Occipital lobe (tissue), 2 donors: ENCODE data around the gene SAPCD2. TPM values are rescaled to one million over a fixed set of nuclear protein-coding genes. Genes with fewer than 3 reads are reported as not detected.
A peak's percentile ranks its signal among the peaks of the same experiment; 100 is the strongest.

Experiments used
- DNase-seq: peaks from one replicate; lab custom pipeline; 2025; lab: John Stamatoyannopoulos, UW
- total RNA-seq: library from RNA; depleted of rRNA; stranded (reverse); fragments of >200 nt; gene quantifications from one replicate; pipeline ENCODE4 v1.2.3, GENCODE V29; 2014

SAPCD2 gene
- total RNA-seq, 1 donor from 2014 or later = 1.6 TPM

DNA sequence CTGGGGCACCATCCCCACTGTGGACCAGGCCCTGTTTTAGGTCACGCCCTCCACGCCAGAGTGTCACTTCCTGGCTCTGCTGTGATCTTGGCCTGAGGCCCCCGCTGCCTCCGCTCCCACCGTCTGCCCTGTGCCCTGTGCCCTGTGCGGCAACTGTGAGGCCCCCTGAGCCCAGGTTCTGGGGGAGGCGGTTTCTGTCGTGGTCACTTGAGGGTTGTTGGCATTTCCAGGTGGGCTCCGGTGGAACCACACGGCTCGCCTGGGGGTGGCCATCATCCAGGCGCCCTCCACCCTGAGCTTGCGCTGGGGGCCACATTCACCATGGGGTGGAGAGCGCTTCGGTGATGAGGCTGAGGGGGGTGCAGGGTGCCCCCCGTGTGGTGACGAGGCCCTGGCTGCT lies 37.6 kb upstream of the SAPCD2 start:
- no peak for DNase-seq

DNA sequence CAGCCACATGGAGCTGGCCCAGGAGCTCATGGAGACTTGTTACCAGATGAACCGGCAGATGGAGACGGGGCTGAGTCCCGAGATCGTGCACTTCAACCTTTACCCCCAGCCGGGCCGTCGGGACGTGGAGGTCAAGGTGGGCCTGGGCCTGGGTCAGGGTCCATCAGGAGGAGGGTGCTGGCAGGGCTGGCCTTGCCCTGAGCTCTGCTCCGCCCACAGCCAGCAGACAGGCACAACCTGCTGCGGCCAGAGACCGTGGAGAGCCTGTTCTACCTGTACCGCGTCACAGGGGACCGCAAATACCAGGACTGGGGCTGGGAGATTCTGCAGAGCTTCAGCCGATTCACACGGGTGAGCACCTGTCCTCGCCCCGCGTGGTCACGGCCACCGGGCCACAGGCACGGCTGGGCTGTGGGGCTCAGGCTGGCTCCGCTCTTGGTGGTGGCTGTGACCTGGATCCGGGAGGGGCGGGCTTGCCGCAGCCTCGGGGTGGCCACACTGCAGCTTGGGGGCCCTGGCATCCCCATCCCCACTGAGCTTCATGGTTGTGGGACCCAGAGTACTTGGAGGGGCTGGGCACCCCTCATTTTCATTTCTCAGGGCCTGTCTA lies 37.1 kb upstream of the SAPCD2 start:
- DNase-seq = no peak

DNA sequence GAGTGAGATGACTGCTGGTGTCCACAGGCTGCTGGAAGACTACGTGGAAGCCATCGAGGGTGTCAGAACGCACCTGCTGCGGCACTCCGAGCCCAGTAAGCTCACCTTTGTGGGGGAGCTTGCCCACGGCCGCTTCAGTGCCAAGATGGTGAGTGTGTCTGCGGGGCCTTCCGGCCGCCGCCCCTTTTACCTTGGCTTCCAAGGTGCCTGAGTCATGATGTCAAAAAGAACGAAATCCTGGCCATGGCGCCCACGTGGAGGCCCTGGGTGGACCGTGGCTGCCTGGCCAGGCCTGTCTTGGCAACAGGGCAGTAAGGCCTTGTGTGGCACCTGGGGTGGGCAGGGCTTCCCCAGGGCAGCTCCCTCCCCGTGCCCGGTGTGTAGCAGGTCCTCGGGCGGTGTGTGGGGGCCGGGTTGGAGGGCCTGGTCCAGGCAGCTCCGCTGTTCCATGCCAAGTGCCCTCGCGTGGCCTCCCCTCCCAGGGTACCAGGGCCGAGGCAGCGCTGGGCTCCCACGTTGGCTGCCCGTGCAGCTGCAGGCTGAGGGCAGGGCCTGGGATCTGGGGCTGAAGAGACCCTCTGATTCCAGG lies 36.4 kb upstream of the SAPCD2 start:
- no peak for DNase-seq

- DNase-seq = no peak
Measured at GRCh38 chr9:137105814-137106661, 35.7 kb upstream of the SAPCD2 start.

- no peak for DNase-seq
Measured at GRCh38 chr9:137103206-137103999, 33.0 kb upstream of the SAPCD2 start.

GRCh38 chr9:137099231-137099630 lies 28.9 kb upstream of the SAPCD2 start:
- DNase-seq = no peak

GRCh38 chr9:137097761-137098462 lies 27.6 kb upstream of the SAPCD2 start:
- DNase-seq = no peak

DNA sequence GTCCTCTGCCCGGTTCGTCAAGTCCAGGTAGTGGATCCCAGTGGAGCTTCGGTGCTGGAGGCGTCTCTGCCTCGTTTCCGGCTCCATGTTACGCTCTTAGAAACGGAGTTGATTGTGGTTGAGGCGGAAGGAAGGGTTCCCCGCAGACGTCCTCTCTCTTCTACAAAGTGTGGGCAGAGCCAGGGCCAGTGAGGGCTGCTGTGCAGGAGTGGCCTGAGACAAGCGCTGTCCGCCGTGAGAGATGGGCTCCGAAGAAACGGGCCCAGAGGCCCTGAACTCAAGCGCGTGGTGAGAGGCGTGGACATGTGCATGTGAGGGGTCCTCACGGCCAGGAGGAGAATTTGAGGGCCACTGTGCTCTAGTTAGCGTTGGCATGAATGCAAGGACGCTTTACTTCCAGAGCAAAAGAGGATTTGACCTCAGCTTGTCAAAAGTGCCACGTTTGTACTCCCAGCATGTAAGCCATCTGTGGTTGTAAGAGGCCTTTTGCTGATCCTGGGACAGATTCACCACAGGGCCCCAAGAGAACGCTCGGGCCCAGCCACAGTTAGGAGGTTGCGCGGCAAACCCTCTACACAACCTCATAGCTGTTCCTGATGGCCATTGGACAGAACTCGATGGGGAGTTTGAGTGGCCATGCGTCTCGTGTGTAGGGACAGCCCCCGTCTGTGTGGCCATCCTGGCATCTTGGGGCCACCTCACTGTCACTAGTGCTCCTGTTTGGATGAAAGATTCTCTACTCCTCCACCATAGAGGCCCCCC lies 26.6 kb upstream of the SAPCD2 start:
- DNase-seq = no peak

DNA sequence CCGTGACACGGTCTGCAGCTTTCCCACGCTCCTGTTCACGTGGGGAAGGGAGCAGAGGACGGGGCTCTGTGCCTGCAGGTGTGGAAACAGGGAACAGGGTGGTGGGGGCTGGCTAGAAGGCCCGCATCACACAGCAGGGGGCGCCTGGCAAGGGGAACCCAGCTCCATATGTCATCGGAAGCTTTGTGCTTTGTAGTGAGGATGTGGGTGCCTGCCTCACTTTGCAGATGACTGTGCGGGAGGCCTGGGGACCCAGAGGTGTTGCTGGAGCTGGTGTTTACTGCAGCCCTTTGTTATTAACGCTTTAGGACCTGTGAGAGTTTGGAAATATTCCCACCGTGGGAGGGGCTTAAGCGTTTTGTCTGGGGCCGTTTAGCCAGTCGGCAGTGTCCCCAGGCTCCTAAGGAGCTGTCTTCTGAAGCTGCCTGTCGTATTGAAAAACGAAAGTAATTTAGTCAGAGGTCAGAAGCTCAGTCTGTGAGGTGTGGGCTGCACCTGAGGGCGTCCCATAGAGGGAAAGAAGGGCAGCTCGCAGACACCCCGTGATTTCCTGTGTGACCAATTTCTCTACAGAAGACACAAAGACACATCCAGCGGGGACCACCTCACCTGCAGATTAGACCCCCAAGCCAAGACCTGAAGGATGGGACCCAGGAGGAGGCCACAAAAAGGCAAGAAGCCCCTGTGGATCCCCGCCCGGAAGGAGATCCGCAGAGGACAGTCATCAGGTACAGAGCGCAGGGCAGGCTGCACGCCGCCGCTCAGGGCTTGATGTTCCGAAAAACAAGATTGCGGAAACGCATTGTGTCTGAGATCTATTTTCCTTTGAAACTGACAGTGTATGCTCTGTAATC lies 25.5 kb upstream of the SAPCD2 start:
- DNase-seq = no peak

DNA sequence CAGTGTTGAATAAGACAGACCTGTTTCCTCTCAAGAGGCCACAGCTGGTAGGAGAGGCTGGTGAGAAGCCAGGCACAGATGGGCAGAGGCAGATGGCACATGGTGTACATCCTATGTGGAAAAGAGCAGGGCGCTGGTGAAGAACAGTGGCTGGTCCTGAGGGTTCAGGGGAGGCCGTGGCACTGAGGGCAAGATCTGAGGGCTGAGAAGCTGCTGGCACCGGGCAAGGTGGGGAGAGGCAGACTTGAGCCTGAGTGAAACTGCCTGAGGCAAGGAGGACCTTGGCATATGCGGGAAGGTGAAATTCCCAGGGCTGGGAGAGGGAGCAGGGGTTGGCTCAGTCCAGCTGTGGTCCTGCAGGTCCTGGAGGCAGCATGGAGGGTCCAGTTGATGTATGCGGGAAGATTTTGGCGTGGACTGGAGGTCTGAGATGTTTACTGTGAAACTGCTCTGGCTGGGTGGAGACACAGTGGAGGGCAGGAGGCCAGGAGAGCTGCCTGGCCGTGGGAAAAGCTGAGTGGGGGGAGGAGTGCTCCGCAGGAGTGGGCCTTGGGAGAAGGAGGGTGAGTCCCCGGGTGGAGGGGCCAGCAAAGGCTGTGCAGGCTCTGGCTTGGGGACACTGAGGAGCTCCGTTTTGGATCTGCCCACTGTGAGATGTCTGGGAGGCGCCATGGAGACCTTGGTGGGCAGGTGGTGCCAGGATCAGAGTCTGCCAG lies 19.0 kb upstream of the SAPCD2 start:
- no peak for DNase-seq

GRCh38 chr9:137088121-137088520 lies 17.8 kb upstream of the SAPCD2 start:
- DNase-seq = no peak

DNA sequence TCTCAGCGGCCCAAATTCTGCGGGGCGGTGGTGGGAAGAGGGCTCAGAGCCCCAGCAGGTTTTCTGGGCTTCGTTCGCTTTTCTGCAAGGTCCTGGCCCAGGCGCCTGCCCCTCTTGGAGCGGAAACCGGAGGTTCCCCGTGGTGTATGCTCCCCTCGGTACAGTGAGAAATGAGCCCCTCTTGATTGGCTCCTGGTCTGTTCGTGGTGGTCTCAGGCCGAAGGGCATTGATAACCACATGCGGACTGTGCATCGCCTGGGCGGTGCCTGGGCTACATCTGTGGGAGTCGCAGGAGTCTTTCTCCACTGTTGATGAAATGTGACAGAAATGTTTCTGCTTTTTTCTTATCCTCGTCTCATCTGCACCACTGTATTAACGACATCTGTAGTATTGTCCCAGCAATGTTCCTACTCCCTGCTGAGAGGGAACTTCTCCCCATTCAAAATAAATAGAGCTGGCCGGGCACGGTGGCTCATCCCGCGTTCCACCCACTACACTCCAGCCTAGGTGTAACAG lies 17.1 kb upstream of the SAPCD2 start:
- DNase-seq = no peak

- DNase-seq = peak; percentile 97
Measured at GRCh38 chr9:137086531-137087408, 16.4 kb upstream of the SAPCD2 start, which contains the start of gene MAN1B1. TSS of gene MAN1B1 (plus strand) at chr9:137086985. CDS start at chr9:137087000, 15 bp downstream.

DNA sequence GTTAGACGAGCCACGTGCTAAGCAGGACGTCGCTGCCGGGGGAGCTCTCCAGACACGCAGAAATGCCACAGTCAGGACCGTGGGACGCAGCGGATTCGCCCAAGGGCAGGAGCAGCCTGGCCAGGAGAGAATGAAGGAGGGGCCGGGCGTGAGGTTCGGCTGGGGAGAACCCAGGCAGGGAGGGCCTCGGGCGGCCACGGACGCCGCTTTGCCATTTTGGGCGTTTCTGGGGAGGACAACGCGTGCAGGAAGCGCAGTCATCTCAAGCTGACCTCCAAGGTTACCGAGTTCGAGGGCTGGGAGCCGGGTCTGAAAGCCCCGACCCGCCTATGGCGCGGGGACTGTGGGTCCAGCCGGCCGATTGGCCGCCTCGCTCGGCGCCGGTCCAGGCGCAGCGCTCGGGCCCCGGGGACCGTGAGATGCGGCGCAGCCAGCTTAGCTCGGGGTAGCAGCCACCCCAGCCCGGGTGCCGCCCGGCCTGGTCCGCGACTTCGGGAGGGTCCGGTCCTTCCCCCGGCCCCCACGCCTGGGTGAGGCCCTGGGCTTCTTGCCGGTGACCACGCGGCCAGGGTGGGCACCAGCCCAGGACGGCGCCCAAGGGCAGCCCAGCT lies 15.7 kb upstream of the SAPCD2 start:
- no peak for DNase-seq

DNA sequence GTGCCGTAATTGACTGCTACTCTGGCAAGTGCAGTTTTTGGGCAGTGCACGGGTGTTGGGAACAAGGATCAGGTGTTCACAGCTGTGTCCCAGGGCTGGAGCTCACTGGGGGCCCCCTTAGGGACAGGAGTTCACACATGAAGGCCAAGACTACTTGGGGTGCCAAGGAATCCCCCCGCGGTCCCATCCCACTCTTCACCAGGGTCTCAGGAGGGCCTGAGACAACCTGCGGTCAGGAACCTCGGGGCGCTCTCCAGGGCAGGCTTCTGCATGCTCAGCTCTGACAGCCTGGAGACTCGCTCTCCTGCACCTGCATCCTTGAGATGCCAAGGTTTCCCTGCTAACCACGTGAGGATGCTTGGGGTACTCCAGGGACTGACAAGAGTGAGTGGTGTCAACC lies 14.2 kb upstream of the SAPCD2 start:
- DNase-seq = no peak

GRCh38 chr9:137083394-137084004 lies 13.1 kb upstream of the SAPCD2 start:
- peak; percentile 80 for DNase-seq

DNA sequence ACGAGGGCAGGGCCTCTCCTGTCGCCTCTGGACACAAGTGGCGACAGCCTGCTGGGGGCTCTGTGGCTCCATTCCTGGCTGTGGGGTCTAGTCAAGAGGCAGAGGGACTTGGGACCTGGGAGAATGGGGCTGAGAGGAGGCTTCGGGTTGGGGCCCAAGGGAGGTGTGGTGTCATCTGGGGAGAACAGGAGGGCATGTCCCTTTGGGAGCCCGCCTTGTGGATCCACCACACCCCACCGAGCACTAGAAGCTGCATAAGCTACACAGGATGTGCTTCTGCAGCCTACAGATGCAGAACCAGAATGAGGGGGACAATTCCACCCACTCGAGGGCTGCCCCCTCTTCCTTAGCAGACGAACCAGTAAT lies 12.6 kb upstream of the SAPCD2 start:
- no peak for DNase-seq
